Lower leg skin (tissue), 3 donors: Measurements from ENCODE around the gene RAD51B.

Experiments
- CTCF ChIP-seq, 3 donors: fragments of 450-650 bp; IDR thresholded peaks; one replicate each; pipeline ENCODE4 v1.5.1; 2016; ENCODE audit warnings: antibody characterized with exemption in 3 of 3, mild to moderate bottlenecking in 3 of 3, moderate library complexity in 2 of 3
- POLR2A ChIP-seq, 2 donors: fragments of 450-650 bp; IDR thresholded peaks; one replicate each; pipeline ENCODE4 v1.6.1; 2016 to 2017; ENCODE audit warnings: antibody characterized with exemption in 2 of 2, mild to moderate bottlenecking in 1 of 2, moderate library complexity in 1 of 2

- TF ChIP-seq POLR2A (IDR thresholded peaks at IDR 0.05) (no peak), CTCF (IDR thresholded peaks at IDR 0.05) (no peak)
Observed at GRCh38 chr14:68301219-68301618, 481.6 kb downstream of the RAD51B start.
